Kidney epithelial cell (primary cell): ENCODE measurements around the gene SKIL. TPM values are rescaled to one million over a fixed set of nuclear protein-coding genes. Genes with fewer than 3 reads are reported as not detected.

Experiments
- DNase-seq: peaks from one replicate; pipeline ENCODE4 v3.0.0-alpha.2; 2010; ENCODE audit warnings: low read depth
- H3K27me3 ChIP-seq: 2 replicates; pipeline ENCODE4 v1.6.0; 2011; ENCODE audit warnings: low read length; ENCODE audit not compliant: control insufficient read depth, insufficient read depth
- H3K36me3 ChIP-seq: 2 replicates; pipeline ENCODE4 v1.5.1; 2011; ENCODE audit warnings: low read length; ENCODE audit not compliant: control insufficient read depth, insufficient read depth
- H3K4me3 ChIP-seq: 2 replicates; pipeline ENCODE4 v1.5.1; 2011; ENCODE audit warnings: low read depth, mild to moderate bottlenecking, control low read depth, low read length
- total RNA-seq: library from RNA; depleted of rRNA; stranded (reverse); fragments of >200 nt; gene quantifications from 2 replicates; pipeline ENCODE4 v1.2.3, GENCODE V29; 2015
- TF ChIP-seq, protein P1 (sequence below): IDR thresholded peaks from 2 replicates; pipeline ENCODE4 v1.5.1; 2011; ENCODE audit warnings: mild to moderate bottlenecking, moderate library complexity, low read length, control low read depth, inconsistent platforms; ENCODE audit not compliant: insufficient read depth, poor library complexity, severe bottlenecking

The SKIL gene, protein sequence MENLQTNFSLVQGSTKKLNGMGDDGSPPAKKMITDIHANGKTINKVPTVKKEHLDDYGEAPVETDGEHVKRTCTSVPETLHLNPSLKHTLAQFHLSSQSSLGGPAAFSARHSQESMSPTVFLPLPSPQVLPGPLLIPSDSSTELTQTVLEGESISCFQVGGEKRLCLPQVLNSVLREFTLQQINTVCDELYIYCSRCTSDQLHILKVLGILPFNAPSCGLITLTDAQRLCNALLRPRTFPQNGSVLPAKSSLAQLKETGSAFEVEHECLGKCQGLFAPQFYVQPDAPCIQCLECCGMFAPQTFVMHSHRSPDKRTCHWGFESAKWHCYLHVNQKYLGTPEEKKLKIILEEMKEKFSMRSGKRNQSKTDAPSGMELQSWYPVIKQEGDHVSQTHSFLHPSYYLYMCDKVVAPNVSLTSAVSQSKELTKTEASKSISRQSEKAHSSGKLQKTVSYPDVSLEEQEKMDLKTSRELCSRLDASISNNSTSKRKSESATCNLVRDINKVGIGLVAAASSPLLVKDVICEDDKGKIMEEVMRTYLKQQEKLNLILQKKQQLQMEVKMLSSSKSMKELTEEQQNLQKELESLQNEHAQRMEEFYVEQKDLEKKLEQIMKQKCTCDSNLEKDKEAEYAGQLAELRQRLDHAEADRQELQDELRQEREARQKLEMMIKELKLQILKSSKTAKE
- total RNA-seq: 108 and 117 TPM in 2 replicates

DNA sequence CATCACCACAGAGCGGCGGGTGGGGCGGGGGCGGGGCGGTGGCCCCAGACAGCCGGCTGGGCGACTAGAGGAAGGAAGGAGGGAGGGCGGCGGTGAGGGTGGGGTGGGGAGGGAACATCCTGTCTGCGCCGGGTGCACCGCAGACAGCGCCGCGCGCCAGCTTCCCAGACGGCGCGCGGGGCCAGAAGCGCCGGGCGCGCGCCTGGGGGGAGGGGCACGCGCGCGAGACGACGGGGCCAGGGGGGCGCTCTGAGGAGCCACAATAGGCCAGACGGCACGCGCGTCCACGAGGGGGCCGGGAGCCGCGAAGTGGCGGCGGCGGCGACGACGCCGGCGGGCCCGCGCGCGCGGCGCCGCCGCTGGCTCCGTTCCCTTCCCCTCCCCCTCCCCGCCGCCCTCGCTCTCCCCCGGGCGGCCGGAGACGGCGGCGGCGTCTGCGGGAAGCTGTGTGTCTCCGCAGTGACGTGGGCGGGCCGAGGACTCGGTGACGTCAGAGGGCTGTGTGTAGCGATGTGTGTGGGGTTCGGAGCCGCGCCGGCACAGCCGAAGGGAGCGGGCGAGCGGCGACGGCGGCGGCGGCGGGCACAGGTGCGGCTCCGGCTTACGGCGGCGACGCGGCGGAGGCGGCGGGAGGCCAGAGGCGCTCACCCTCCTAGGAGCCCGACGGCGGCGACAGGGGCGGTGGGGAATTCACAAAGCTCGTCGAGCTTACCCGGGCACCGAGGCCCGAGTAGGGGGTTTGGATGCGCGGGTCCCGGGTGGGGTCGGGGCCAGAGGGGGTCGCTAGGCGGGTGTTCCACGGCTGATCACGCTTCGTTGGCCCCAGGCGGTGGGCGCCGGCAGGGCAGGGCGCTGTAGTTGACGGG, at the start of gene SKIL:
TSS of gene SKIL (plus strand) at position 540 of the 866 bp plus-strand sequence. CDS start 2,617 bp downstream, outside the sequence.
- DNase-seq: peak; percentile 82
- Histone ChIP-seq H3K4me3 (peak within 1 kb of the TSS; percentile 96), H3K36me3 (peaks cover 3% of the 10 kb centered on the region), H3K27me3 (no peaks in the 10 kb centered on the region)
- TF ChIP-seq, protein P1, sequence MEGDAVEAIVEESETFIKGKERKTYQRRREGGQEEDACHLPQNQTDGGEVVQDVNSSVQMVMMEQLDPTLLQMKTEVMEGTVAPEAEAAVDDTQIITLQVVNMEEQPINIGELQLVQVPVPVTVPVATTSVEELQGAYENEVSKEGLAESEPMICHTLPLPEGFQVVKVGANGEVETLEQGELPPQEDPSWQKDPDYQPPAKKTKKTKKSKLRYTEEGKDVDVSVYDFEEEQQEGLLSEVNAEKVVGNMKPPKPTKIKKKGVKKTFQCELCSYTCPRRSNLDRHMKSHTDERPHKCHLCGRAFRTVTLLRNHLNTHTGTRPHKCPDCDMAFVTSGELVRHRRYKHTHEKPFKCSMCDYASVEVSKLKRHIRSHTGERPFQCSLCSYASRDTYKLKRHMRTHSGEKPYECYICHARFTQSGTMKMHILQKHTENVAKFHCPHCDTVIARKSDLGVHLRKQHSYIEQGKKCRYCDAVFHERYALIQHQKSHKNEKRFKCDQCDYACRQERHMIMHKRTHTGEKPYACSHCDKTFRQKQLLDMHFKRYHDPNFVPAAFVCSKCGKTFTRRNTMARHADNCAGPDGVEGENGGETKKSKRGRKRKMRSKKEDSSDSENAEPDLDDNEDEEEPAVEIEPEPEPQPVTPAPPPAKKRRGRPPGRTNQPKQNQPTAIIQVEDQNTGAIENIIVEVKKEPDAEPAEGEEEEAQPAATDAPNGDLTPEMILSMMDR: no peak

DNA sequence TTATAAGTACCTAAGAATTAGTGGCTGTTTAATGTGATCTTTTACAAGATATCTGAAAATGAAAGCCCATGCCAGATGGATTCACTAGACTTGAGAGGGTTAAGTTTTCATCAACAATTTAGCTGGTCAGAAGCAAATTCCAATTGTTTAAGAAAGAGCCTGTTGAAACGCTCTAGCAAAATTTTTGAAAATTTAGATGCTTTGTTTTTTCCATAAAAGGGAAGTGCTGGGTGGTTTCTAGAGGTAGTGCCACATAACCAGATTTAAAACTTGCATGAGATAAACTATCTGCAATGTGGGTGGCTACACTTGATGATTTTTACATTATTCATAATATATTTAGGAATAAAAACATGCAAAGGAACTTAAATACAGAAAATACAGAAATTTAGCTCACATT, 48.5 kb upstream of the SKIL start:
- no peaks in the 10 kb centered on the region for H3K27me3 ChIP-seq
- TF ChIP-seq, protein P1: no peak

DNA sequence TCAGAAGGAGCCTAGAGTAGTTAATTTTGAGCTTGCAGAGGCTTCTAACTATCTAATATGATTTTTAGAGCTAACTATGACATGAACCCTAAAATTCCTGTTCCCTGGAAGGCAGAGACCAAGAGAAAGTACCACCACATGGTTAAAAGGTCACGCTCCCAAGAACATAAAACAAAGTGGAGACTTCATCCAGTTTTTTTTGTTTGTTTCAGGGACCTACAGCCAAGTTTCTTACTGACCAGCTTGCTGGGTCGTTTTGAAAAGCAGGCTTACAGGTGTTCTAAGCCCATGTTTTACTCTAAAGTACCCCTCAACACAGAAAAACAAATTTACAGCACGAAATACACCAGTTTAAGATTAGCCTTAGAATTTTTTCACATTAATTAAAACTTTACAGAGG, 39.6 kb upstream of the SKIL start:
- DNase-seq: no peak
- no peaks in the 10 kb centered on the region for H3K27me3 ChIP-seq
- TF ChIP-seq, protein P1: no peak
- H3K36me3 ChIP-seq: no peaks in the 10 kb centered on the region
- no peak overlapping the region for H3K4me3 ChIP-seq

More for the DNA sequence above, 48.5 kb upstream of the SKIL start:
- no peaks in the 10 kb centered on the region for H3K36me3 ChIP-seq
- H3K4me3 ChIP-seq: no peak overlapping the region
- no peak for DNase-seq

DNA sequence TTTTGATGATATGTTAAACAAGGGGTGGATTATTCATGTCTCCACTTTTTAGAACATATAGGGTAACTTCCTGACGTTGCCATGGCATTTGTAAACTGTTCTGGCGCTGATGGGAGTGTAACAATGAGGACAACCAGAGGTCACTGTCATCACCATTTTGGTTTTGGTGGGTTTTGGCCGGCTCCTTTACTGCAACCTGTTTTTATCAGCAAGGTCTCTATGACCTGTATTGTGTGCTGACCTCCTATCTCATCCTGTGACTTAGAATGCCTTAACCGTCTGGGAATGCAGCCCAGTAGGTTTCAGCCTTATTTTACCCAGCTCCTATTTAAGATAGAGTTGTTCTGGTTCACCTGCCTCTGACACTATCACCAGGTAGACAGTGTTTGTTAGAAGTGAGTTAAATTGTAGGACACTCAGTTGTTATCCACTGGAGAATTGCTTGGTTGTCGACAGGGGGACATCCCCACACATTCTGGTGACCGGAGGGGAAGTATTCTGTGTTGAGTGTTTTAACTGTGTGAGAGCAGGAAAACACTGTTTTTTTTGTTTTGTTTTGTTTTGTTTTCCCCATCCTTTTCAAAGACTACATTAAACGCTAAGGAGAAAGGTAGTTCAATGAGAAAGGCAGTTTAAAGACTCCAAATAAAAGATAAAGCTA, 36.9 kb upstream of the SKIL start:
- no peak for DNase-seq
- Histone ChIP-seq H3K4me3 (no peak overlapping the region), H3K27me3 (no peaks in the 10 kb centered on the region), H3K36me3 (no peaks in the 10 kb centered on the region)
- TF ChIP-seq, protein P1: no peak

DNA sequence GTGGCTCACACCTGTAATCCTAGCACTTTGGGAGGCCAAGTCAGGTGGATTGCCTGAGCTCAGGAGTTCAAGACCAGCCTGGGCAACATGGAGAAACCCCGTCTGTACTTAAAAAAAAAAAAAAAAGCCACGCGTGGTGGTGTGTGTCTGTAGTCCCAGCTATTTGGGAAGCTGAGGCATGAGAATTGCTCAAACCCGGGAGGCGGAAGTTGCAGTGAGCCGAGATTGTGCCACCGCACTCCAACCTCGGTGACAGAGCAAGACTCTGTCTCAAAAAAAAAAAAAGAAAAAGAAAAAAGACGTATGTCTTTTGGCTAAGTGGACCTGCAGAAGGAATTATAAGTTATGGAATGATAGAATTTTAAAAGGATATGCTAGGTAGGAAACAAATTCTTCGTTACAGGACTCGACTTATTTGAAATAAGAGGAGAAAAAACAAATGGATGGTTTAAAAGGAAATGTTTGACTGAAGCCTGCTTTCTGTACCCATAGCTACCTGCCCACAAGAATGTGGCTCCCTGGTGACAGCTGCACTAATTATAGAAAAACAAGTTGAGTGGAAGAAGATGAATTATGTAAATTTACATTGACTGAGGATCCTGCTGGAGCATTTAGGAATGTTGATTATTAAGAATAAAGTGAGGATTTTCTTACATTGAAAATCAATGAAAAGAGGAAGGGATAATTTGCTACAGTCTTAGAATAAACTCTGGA, 36.0 kb upstream of the SKIL start:
- Histone ChIP-seq H3K36me3 (no peaks in the 10 kb centered on the region), H3K4me3 (no peak overlapping the region), H3K27me3 (no peaks in the 10 kb centered on the region)
- no peak for DNase-seq
- TF ChIP-seq, protein P1: no peak
